ENCODE measurements around the gene YPEL2. TPM values are rescaled to one million over a fixed set of nuclear protein-coding genes. Genes with fewer than 3 reads are reported as not detected.
A peak's percentile ranks its signal among the peaks of the same experiment; 100 is the strongest.

Gene YPEL2
- total RNA-seq, 1 experiment from 2014 or later = 4.7 TPM

DNA sequence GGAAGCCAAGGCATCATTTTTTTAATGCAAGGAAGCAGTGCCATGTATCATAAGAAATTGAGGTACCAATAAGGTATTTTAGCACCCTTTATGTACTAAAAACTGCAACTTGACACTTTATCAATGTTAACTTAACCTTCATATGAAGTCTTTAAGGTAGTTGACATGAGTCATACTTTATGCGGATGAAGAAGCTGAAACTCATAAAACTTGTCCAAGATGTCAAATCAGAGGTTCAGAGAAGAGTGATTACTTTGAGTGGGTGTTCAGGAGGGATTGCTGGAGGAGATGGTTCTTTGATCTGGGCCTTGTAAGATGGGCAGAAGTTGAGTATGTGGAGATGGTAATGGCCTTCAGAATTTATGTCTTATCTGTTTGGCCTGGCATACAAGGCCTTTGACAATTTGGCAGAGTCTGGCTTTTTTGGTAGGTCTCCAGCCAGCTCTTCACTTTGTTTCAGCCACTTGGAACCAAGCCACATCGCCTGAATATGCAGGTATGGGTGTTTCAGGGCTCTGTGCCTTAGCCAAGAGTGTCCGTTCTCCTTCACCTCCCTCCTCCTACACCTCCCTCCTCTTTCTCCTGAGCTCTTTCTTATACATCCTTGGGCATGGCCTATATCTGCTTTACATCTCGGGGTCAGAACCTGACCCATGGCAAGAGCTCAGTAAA is 23.7 kb downstream of the YPEL2 start (continued):
- TF ChIP-seq SP1 (IDR thresholded peaks at IDR 0.05; ENCODE audit: low read depth) = peak; percentile 39; the same call in 1 of the 2 replicates
- TF ChIP-seq ELF1 (IDR thresholded peaks at IDR 0.05; ENCODE audit: borderline replicate concordance, low read depth) = no peak
- TF ChIP-seq FOSL1 (IDR thresholded peaks at IDR 0.05; ENCODE audit: low read depth) = peak; percentile 44; the same call in 1 of the 2 replicates

- H3K79me2 ChIP-seq (ENCODE audit: insufficient read depth, low read length) = no peaks in the 10 kb centered on the region
- H4K20me1 ChIP-seq (ENCODE audit: insufficient read depth) = no peaks in the 10 kb centered on the region
- H2AFZ ChIP-seq (ENCODE audit: low read depth, low read length, poor library complexity, severe bottlenecking) = no peak overlapping the region
- no peak overlapping the region for H3K4me3 ChIP-seq (replicated peaks in 1 of 2; ENCODE audit: low read depth in 1 of 2, low read length in 2 of 2)
- ChIA-PET POLR2A (no interaction called here), CTCF (interaction anchor here (1.1 kb wide), 1 partner anchor 26 kb away, joined by 4 read pairs; no protein-coding TSS in a partner anchor), RAD21 (ENCODE audit: low non-redundant PET in 1 of 2, low total read pairs in 2 of 2, uncharacterized antibody in 2 of 2, unreplicated experiment in 2 of 2) (no interaction called here)
- no TSS peak for BruUV-seq (replicated peaks)
- peaks cover 19% of the 10 kb centered on the region; the same call in 1 of the 2 replicates for H3K27me3 ChIP-seq (ENCODE audit: insufficient read depth, low read length)
- DNase-seq (ENCODE audit: low read depth, low spot score) (no peak), ATAC-seq (no peak)
- H3K36me3 ChIP-seq (ENCODE audit: control insufficient read depth in 1 of 2, insufficient read depth in 2 of 2, low read length in 2 of 2) = no peaks in the 10 kb centered on the region
- H3K4me1 ChIP-seq (ENCODE audit: control insufficient read depth in 1 of 2, insufficient read depth in 2 of 2, low read length in 2 of 2) = peaks cover 20 to 24% of the 10 kb centered on the region in 2 experiments
- no peaks in the 10 kb centered on the region for H3K9me3 ChIP-seq (ENCODE audit: control insufficient read depth in 1 of 2, insufficient read depth in 1 of 2, low read depth in 1 of 2, low read length in 2 of 2)
- TF ChIP-seq POLR2A (IDR thresholded peaks at IDR 0.05; ENCODE audit: borderline replicate concordance, extremely low read depth, insufficient read depth, insufficient read length) (no peak), EZH2phosphoT487 (IDR thresholded peaks at IDR 0.05; ENCODE audit: borderline replicate concordance) (no peak), ZNF274 (IDR thresholded peaks at IDR 0.05; ENCODE audit: low read depth, low read length) (no peak), CBX3 (IDR thresholded peaks at IDR 0.05; ENCODE audit: low read depth) (no peak), ELF1 (IDR thresholded peaks at IDR 0.05; ENCODE audit: borderline replicate concordance, low read depth) (no peak), EGR1 (IDR thresholded peaks at IDR 0.05; ENCODE audit: low read depth) (no peak), CEBPB (IDR thresholded peaks at IDR 0.05; ENCODE audit: low read depth) (no peak), FOSL1 (IDR thresholded peaks at IDR 0.05; ENCODE audit: low read depth) (no peak), POLR2AphosphoS5 (IDR thresholded peaks at IDR 0.05; ENCODE audit: low read depth, low read length) (no peak), EZH2 (IDR thresholded peaks at IDR 0.05) (no peak), CTCF (IDR thresholded peaks at IDR 0.05 in 2 of 3, conservative IDR thresholded peaks at IDR 0.05 in 1 of 3; ENCODE audit: borderline replicate concordance in 1 of 3, insufficient read depth in 1 of 3, low read depth in 2 of 3, low read length in 2 of 3) (no peak), JUND (IDR thresholded peaks at IDR 0.05) (no peak), TCF7L2 (IDR thresholded peaks at IDR 0.05; ENCODE audit: borderline replicate concordance, extremely low read depth, insufficient read depth, insufficient read length) (no peak), SIN3A (IDR thresholded peaks at IDR 0.05; ENCODE audit: low read depth) (no peak), RAD21 (IDR thresholded peaks at IDR 0.05; ENCODE audit: low read depth) (no peak), YY1 (IDR thresholded peaks at IDR 0.05; ENCODE audit: extremely low read depth, insufficient replicate concordance, low read depth, low read length) (no peak), SP1 (IDR thresholded peaks at IDR 0.05; ENCODE audit: low read depth) (no peak)
- TF ChIP-seq, protein P1, sequence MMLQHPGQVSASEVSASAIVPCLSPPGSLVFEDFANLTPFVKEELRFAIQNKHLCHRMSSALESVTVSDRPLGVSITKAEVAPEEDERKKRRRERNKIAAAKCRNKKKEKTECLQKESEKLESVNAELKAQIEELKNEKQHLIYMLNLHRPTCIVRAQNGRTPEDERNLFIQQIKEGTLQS (IDR thresholded peaks at IDR 0.05) = no peak
- no peak overlapping the region for H3K9ac ChIP-seq (ENCODE audit: low read length)
- intact Hi-C loops (cut with micrococcal nuclease) = no loop called here
- H3K4me2 ChIP-seq (ENCODE audit: low read length) = peak overlapping the region; percentile 24; the same call in 1 of the 2 replicates
- no peaks in the 10 kb centered on the region for H3K9me2 ChIP-seq (ENCODE audit: insufficient read depth)
- no peak overlapping the region for H3K27ac ChIP-seq (ENCODE audit: low read depth, low read length)
These were observed 24.4 kb downstream of the YPEL2 start for GRCh38 chr17:59355702-59356325.

Measured in HCT116 (cell line).